PFSK-1 (cell line): ENCODE measurements around the gene RAPH1.

Experiments
- POLR2AphosphoS5 ChIP-seq: IDR thresholded peaks from 2 replicates; pipeline ENCODE4 v1.6.1; 2012; ENCODE audit warnings: low read depth, mild to moderate bottlenecking, control low read depth, low read length, moderate library complexity
- TAF1 ChIP-seq: IDR thresholded peaks from 2 replicates; pipeline ENCODE4 v1.6.1; 2012; ENCODE audit warnings: low read length, control low read depth, borderline replicate concordance; ENCODE audit not compliant: insufficient read depth
- TF ChIP-seq, protein P1 (sequence below), 2 experiments: IDR thresholded peaks; 2 replicates each; pipeline versions ENCODE4 v1.6.1 to v1.8.0; 2011 to 2012; ENCODE audit warnings: low read depth in 2 of 2, low read length in 2 of 2, control low read depth in 1 of 2, inconsistent platforms in 1 of 2, mild to moderate bottlenecking in 1 of 2, moderate library complexity in 1 of 2; ENCODE audit not compliant: insufficient read depth in 1 of 2

DNA sequence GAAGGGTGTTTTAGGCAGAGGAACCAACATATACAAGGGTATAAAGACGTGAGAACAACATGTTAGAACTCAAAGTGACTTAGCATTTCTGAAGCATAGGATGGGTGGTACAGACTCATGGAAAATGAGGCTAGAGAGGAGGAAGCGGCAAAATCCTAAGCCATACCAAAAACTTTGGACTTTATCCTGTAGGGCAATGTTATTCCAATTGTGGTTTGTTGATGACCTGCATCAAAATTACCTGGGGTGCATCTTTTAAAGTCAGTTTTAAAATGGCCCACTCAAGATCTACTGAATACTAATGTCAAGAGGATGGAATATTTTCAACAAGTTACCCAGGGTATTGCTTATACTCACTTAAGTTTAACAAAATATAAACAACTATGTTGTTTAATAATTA is 34.8 kb downstream of the RAPH1 start:
- TF ChIP-seq, protein P1, sequence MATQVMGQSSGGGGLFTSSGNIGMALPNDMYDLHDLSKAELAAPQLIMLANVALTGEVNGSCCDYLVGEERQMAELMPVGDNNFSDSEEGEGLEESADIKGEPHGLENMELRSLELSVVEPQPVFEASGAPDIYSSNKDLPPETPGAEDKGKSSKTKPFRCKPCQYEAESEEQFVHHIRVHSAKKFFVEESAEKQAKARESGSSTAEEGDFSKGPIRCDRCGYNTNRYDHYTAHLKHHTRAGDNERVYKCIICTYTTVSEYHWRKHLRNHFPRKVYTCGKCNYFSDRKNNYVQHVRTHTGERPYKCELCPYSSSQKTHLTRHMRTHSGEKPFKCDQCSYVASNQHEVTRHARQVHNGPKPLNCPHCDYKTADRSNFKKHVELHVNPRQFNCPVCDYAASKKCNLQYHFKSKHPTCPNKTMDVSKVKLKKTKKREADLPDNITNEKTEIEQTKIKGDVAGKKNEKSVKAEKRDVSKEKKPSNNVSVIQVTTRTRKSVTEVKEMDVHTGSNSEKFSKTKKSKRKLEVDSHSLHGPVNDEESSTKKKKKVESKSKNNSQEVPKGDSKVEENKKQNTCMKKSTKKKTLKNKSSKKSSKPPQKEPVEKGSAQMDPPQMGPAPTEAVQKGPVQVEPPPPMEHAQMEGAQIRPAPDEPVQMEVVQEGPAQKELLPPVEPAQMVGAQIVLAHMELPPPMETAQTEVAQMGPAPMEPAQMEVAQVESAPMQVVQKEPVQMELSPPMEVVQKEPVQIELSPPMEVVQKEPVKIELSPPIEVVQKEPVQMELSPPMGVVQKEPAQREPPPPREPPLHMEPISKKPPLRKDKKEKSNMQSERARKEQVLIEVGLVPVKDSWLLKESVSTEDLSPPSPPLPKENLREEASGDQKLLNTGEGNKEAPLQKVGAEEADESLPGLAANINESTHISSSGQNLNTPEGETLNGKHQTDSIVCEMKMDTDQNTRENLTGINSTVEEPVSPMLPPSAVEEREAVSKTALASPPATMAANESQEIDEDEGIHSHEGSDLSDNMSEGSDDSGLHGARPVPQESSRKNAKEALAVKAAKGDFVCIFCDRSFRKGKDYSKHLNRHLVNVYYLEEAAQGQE (IDR thresholded peaks at IDR 0.05; ENCODE audit: insufficient read depth in 1 of 2, low read depth in 2 of 2, low read length in 2 of 2) = no peak
- TF ChIP-seq TAF1 (no peak), POLR2AphosphoS5 (no peak)
